ENCODE results near the gene SH3BP1. TPM values are rescaled to one million over a fixed set of nuclear protein-coding genes. Genes with fewer than 3 reads are reported as not detected.
A peak's percentile ranks its signal among the peaks of the same experiment; 100 is the strongest.

The SH3BP1 gene
- total and polyA plus RNA-seq, 2 of the 13 experiments (the other 11 are each of a cell fraction or from before 2014, with no cell fraction given): 8.4 to 18.5 TPM

DNA sequence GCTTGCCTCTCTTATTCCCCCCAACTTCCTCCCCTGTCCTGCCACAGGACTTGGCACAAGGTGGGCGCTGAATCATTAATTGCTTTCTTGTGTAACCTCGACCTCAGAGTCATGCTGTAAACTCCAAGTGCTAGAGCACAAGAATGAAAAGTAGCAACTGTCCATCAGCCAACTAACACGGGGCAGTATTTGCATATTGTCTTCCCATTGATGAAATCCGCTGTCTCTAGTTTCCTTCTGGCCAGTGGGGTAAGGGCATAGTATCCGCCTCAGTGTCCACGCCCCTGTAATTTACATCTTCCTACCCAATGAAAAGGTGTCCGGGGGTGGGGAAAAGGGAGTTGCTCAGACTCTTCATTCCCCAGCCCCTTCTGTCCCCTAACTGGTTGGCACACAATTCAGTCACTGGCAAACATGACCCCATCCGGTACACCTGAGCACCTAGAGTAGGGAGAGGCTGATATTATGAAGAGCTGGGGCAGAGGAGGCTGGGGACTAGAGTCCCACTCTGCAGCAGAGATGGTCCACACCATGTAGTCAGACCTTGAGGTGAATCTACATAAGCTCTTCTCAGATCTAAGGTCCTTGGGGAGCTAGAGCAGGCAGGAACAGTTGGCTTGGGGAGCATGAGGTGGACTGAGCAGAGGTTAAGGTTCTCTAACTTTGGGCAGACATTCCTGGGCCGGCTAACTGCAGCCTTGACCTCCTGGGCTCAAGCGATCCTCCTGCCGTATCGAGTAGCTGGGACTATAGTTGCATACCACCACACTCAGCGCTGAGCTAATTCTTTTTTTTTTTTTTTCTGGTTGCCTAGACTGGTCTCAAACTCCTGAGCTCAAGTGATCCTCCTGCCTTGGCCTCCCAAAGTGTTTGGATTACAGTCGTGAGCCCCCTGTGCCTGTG is 37.7 kb upstream of the SH3BP1 start (continued):
- TF ChIP-seq, protein P1, sequence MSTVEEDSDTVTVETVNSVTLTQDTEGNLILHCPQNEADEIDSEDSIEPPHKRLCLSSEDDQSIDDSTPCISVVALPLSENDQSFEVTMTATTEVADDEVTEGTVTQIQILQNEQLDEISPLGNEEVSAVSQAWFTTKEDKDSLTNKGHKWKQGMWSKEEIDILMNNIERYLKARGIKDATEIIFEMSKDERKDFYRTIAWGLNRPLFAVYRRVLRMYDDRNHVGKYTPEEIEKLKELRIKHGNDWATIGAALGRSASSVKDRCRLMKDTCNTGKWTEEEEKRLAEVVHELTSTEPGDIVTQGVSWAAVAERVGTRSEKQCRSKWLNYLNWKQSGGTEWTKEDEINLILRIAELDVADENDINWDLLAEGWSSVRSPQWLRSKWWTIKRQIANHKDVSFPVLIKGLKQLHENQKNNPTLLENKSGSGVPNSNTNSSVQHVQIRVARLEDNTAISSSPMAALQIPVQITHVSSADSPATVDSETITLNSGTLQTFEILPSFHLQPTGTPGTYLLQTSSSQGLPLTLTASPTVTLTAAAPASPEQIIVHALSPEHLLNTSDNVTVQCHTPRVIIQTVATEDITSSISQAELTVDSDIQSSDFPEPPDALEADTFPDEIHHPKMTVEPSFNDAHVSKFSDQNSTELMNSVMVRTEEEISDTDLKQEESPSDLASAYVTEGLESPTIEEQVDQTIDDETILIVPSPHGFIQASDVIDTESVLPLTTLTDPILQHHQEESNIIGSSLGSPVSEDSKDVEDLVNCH (CRISPR knock-in tag; IDR thresholded peaks at IDR 0.05): no peak
- TF ChIP-seq SYNCRIP (IDR thresholded peaks at IDR 0.05; ENCODE audit: insufficient read depth, low read depth, low read length) (no peak), HOXD1 (CRISPR knock-in tag; IDR thresholded peaks at IDR 0.05) (0 out of 2 replicates have a peak, but pooled peaks have one; percentile 40), GABPB1 (CRISPR knock-in tag; IDR thresholded peaks at IDR 0.05) (peak; percentile 31; the same call in 1 of the 2 replicates), POLR2A (IDR thresholded peaks at IDR 0.05; ENCODE audit: insufficient read depth in 1 of 2, low read depth in 2 of 2, low read length in 2 of 2) (peak; percentile 45 to 64; a peak in 2 of 4 replicates), ETV5 (CRISPR knock-in tag; IDR thresholded peaks at IDR 0.05; ENCODE audit: borderline replicate concordance) (peak; percentile 40; the same call in 1 of the 2 replicates), ZSCAN22 (CRISPR knock-in tag; IDR thresholded peaks at IDR 0.05) (no peak), NR2F2 (IDR thresholded peaks at IDR 0.05; ENCODE audit: borderline replicate concordance, low read depth) (peak; percentile 43; the same call in 1 of the 2 replicates), POLR2AphosphoS5 (IDR thresholded peaks at IDR 0.05; ENCODE audit: low read depth, low read length) (peak; percentile 81), IRX3 (CRISPR knock-in tag; IDR thresholded peaks at IDR 0.05; ENCODE audit: borderline replicate concordance, low read depth) (0 out of 2 replicates have a peak, but pooled peaks have one; percentile 45), ZNF788 (CRISPR knock-in tag; IDR thresholded peaks at IDR 0.05; ENCODE audit: borderline replicate concordance) (0 out of 2 replicates have a peak, but pooled peaks have one; percentile 27), SIN3A (IDR thresholded peaks at IDR 0.05; ENCODE audit: borderline replicate concordance, low read depth, low read length) (peak; percentile 38; the same call in 1 of the 2 replicates), SNAPC2 (CRISPR knock-in tag; IDR thresholded peaks at IDR 0.05) (0 out of 2 replicates have a peak, but pooled peaks have one; percentile 30), ZNF3 (CRISPR knock-in tag; IDR thresholded peaks at IDR 0.05) (no peak), SP4 (CRISPR knock-in tag; IDR thresholded peaks at IDR 0.05) (peak; percentile 61; the same call in 1 of the 2 replicates), NR2C2 (CRISPR knock-in tag; IDR thresholded peaks at IDR 0.05; ENCODE audit: borderline replicate concordance) (no peak), SP1 (IDR thresholded peaks at IDR 0.05) (no peak), SP1 (CRISPR knock-in tag; IDR thresholded peaks at IDR 0.05) (no peak), FOSL2 (CRISPR knock-in tag; IDR thresholded peaks at IDR 0.05) (peak; percentile 69), SP2 (CRISPR knock-in tag; IDR thresholded peaks at IDR 0.05) (peak; percentile 87), ZC3H4 (CRISPR knock-in tag; IDR thresholded peaks at IDR 0.05; ENCODE audit: borderline replicate concordance) (no peak), ZNF296 (CRISPR knock-in tag; conservative IDR thresholded peaks at IDR 0.05) (no peak)
- TF ChIP-seq, protein P2, sequence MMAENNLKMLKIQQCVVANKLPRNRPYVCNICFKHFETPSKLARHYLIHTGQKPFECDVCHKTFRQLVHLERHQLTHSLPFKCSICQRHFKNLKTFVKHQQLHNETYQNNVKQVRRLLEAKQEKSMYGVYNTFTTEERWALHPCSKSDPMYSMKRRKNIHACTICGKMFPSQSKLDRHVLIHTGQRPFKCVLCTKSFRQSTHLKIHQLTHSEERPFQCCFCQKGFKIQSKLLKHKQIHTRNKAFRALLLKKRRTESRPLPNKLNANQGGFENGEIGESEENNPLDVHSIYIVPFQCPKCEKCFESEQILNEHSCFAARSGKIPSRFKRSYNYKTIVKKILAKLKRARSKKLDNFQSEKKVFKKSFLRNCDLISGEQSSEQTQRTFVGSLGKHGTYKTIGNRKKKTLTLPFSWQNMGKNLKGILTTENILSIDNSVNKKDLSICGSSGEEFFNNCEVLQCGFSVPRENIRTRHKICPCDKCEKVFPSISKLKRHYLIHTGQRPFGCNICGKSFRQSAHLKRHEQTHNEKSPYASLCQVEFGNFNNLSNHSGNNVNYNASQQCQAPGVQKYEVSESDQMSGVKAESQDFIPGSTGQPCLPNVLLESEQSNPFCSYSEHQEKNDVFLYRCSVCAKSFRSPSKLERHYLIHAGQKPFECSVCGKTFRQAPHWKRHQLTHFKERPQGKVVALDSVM (CRISPR knock-in tag; IDR thresholded peaks at IDR 0.05): peak; percentile 95
- TF ChIP-seq, protein P3, sequence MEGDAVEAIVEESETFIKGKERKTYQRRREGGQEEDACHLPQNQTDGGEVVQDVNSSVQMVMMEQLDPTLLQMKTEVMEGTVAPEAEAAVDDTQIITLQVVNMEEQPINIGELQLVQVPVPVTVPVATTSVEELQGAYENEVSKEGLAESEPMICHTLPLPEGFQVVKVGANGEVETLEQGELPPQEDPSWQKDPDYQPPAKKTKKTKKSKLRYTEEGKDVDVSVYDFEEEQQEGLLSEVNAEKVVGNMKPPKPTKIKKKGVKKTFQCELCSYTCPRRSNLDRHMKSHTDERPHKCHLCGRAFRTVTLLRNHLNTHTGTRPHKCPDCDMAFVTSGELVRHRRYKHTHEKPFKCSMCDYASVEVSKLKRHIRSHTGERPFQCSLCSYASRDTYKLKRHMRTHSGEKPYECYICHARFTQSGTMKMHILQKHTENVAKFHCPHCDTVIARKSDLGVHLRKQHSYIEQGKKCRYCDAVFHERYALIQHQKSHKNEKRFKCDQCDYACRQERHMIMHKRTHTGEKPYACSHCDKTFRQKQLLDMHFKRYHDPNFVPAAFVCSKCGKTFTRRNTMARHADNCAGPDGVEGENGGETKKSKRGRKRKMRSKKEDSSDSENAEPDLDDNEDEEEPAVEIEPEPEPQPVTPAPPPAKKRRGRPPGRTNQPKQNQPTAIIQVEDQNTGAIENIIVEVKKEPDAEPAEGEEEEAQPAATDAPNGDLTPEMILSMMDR (CRISPR knock-in tag; IDR thresholded peaks at IDR 0.05): peak; percentile 8; the same call in 1 of the 2 replicates

Data from HepG2 (cell line).